ENCODE measurements around the gene PRKAB1. TPM values are rescaled to one million over a fixed set of nuclear protein-coding genes. Genes with fewer than 3 reads are reported as not detected.

The PRKAB1 gene
- total and polyA plus RNA-seq, 9 of the 15 experiments (the other 6 are each of a cell fraction or from before 2014, with no cell fraction given), result 32.6 to 94.2 (median 63.8) TPM

GRCh38 chr12:119672194-119672593 lies 4.3 kb downstream of the PRKAB1 start (continued):
- TF ChIP-seq ZMIZ1 (IDR thresholded peaks at IDR 0.05; ENCODE audit: low read depth in 2 of 2, low read length in 2 of 2) (0 out of 4 replicates have a peak, but pooled peaks of 1 of the 2 experiments have one; percentile 55), PRDM10 (IDR thresholded peaks at IDR 0.05; ENCODE audit: partially characterized antibody) (peak; percentile 83), RNF2 (IDR thresholded peaks at IDR 0.05) (peak; percentile 54; the same call in 1 of the 2 replicates), CHD7 (IDR thresholded peaks at IDR 0.05; ENCODE audit: low read depth, low read length) (no peak)

All from K562 (cell line).